RPMI8226 (cell line): ENCODE results near the gene EXOC2.

Experiments
- DNase-seq: peaks from one replicate; pipeline ENCODE4 v3.0.0-alpha.2; 2015

EXOC2 gene

GRCh38 chr6:492816-493414, 200.0 kb downstream of the EXOC2 start:
- DNase-seq, result no peak

GRCh38 chr6:492178-492577, 200.8 kb downstream of the EXOC2 start:
- DNase-seq, result no peak

GRCh38 chr6:491233-491632, 201.7 kb downstream of the EXOC2 start:
- no peak for DNase-seq

- no peak for DNase-seq
These were observed 202.5 kb downstream of the EXOC2 start for GRCh38 chr6:490251-491037.

- DNase-seq, result no peak
These were observed 203.2 kb downstream of the EXOC2 start for GRCh38 chr6:489762-490161.

GRCh38 chr6:489001-489400, 203.9 kb downstream of the EXOC2 start:
- no peak for DNase-seq

- DNase-seq, result no peak
These were observed 205.0 kb downstream of the EXOC2 start for GRCh38 chr6:487956-488355.

GRCh38 chr6:485655-486170, 207.2 kb downstream of the EXOC2 start:
- DNase-seq, result no peak

- no peak for DNase-seq
These were observed 208.2 kb downstream of the EXOC2 start for GRCh38 chr6:484746-485145.

- no peak for DNase-seq
These were observed 208.7 kb downstream of the EXOC2 start for GRCh38 chr6:484086-484745.

GRCh38 chr6:475314-475713, 217.6 kb downstream of the EXOC2 start:
- DNase-seq, result no peak

GRCh38 chr6:474453-475185, 218.3 kb downstream of the EXOC2 start:
- DNase-seq, result peak; percentile 79

- no peak for DNase-seq
These were observed 219.0 kb downstream of the EXOC2 start for GRCh38 chr6:473768-474452.

GRCh38 chr6:473356-473755, 219.6 kb downstream of the EXOC2 start:
- DNase-seq, result no peak

GRCh38 chr6:470901-471448, 222.0 kb downstream of the EXOC2 start:
- no peak for DNase-seq

- DNase-seq, result no peak
These were observed 222.7 kb downstream of the EXOC2 start for GRCh38 chr6:470051-470900.

- DNase-seq, result no peak
These were observed 225.3 kb downstream of the EXOC2 start for GRCh38 chr6:467671-468082.

GRCh38 chr6:467111-467510, 225.8 kb downstream of the EXOC2 start:
- DNase-seq, result no peak

- no peak for DNase-seq
These were observed 226.4 kb downstream of the EXOC2 start for GRCh38 chr6:466564-466963.

- DNase-seq, result no peak
These were observed 227.2 kb downstream of the EXOC2 start for GRCh38 chr6:465531-466348.
